Common myeloid progenitor, CD34-positive (primary cell): ENCODE measurements around the gene APP.

Experiments
- CTCF ChIA-PET: fragments of 350-600 bp; sonication (Branson Sonifier 250); formaldehyde crosslinking; loops from one replicate; lab custom pipeline; 2021; ENCODE audit warnings: antibody characterized with exemption; lab: Charles Lee
- POLR2A ChIA-PET: fragments of 350-600 bp; sonication (Branson Sonifier 250); formaldehyde crosslinking; loops from one replicate; lab custom pipeline; 2021; ENCODE audit warnings: antibody characterized with exemption; lab: Charles Lee
- DNase-seq, 3 donors: peaks; one replicate each; pipeline versions ENCODE4 v3.0.0 to v3.0.0-alpha.2; 2013
- H3K27ac ChIP-seq, 2 experiments: 1 replicate in 1 of 2; 2 replicates in 1 of 2; pipeline ENCODE4 v1.7.0; 2013; ENCODE audit warnings: inconsistent platforms in 2 of 2, low read length in 2 of 2, mild to moderate bottlenecking in 2 of 2, low read depth in 1 of 2, moderate library complexity in 1 of 2; ENCODE audit not compliant: severe bottlenecking in 2 of 2, insufficient read depth in 1 of 2, poor library complexity in 1 of 2
- H3K27me3 ChIP-seq, 5 experiments: replicated peaks in 2 of 5; 1 replicate in 3 of 5; 2 replicates in 2 of 5; pipeline versions ENCODE4 v1.6.1 to v1.7.0; 2013; ENCODE audit warnings: low read length in 4 of 5, mild to moderate bottlenecking in 2 of 5, moderate library complexity in 2 of 5, inconsistent platforms in 1 of 5; ENCODE audit not compliant: insufficient read depth in 5 of 5, control insufficient read depth in 4 of 5
- H3K36me3 ChIP-seq, 4 experiments: 1 replicate in 2 of 4; 2 replicates in 2 of 4; pipeline versions ENCODE4 v1.6.1 to v1.7.0; 2013; ENCODE audit warnings: low read length in 3 of 4, control low read depth in 1 of 4, mild to moderate bottlenecking in 1 of 4; ENCODE audit not compliant: control insufficient read depth in 4 of 4, insufficient read depth in 4 of 4
- H3K4me1 ChIP-seq, 4 experiments: 1 replicate in 3 of 4; 2 replicates in 1 of 4; pipeline versions ENCODE4 v1.6.1 to v1.7.1; 2013; ENCODE audit warnings: low read length in 3 of 4, mild to moderate bottlenecking in 3 of 4, control low read depth in 1 of 4, inconsistent platforms in 1 of 4, moderate library complexity in 1 of 4; ENCODE audit not compliant: control insufficient read depth in 4 of 4, insufficient read depth in 4 of 4; ENCODE audit errors: control extremely low read depth in 1 of 4
- H3K4me3 ChIP-seq, 7 experiments: 1 replicate in 4 of 7; 2 replicates in 3 of 7; pipeline versions ENCODE4 v1.5.1 to v1.7.0; 2013; ENCODE audit warnings: mild to moderate bottlenecking in 7 of 7, low read length in 6 of 7, moderate library complexity in 6 of 7, inconsistent platforms in 2 of 7, low read depth in 2 of 7, control low read depth in 1 of 7; ENCODE audit not compliant: insufficient read depth in 4 of 7, control insufficient read depth in 1 of 7; ENCODE audit errors: extremely low read depth in 1 of 7
- H3K9me3 ChIP-seq, 5 experiments: 1 replicate in 4 of 5; 2 replicates in 1 of 5; pipeline versions ENCODE4 v1.6.1 to v1.7.1; 2013; ENCODE audit warnings: low read length in 4 of 5, mild to moderate bottlenecking in 2 of 5, inconsistent platforms in 1 of 5, low read depth in 1 of 5, moderate library complexity in 1 of 5; ENCODE audit not compliant: control insufficient read depth in 4 of 5, insufficient read depth in 2 of 5; ENCODE audit errors: control extremely low read depth in 1 of 5
- WGBS: methylation state at CpG from one replicate; pipeline ENCODE4 v1.1.5; 2013; ENCODE audit not compliant: insufficient coverage; 5-methylcytosine and 5-hydroxymethylcytosine counted together

Gene APP

GRCh38 chr21:26106562-26106961 is 64.0 kb downstream of the APP start:
- Histone ChIP-seq H3K27ac (no peak overlapping the region), H3K4me1 (no peaks in the 10 kb centered on the region), H3K9me3 (peaks cover 0 to 3% (median 0%) of the 10 kb centered on the region in 5 experiments), H3K36me3 (peaks cover 3 to 51% (median 19%) of the 10 kb centered on the region in 4 experiments), H3K4me3 (no peak overlapping the region), H3K27me3 (no peaks in the 10 kb centered on the region)
- CTCF ChIA-PET: interaction anchor here (1.0 kb wide), 1 partner anchor 96 kb away, joined by 3 read pairs; no protein-coding TSS in a partner anchor
- POLR2A ChIA-PET: no interaction called here
- no peak for DNase-seq
- WGBS: 100% methylated on average over 6 of the region's 7 CpGs

- Histone ChIP-seq H3K27me3 (no peaks in the 10 kb centered on the region), H3K4me3 (no peak overlapping the region), H3K27ac (no peak overlapping the region), H3K4me1 (no peaks in the 10 kb centered on the region), H3K36me3 (peaks cover 3 to 48% (median 17%) of the 10 kb centered on the region in 4 experiments), H3K9me3 (peaks cover 0 to 3% (median 0%) of the 10 kb centered on the region in 5 experiments)
- ChIA-PET POLR2A (no interaction called here), CTCF (no interaction called here)
- 98% methylated on average over 4 of the region's 5 CpGs for WGBS
- no peak for DNase-seq
Measured at GRCh38 chr21:26105819-26106218, 64.8 kb downstream of the APP start.

GRCh38 chr21:26100573-26100972 is 70.0 kb downstream of the APP start:
- no peaks in the 10 kb centered on the region for H3K4me1 ChIP-seq
- peaks cover 0 to 15% (median 5%) of the 10 kb centered on the region in 4 experiments for H3K36me3 ChIP-seq
- ChIA-PET CTCF (no interaction called here), POLR2A (no interaction called here)
- no CpG with 5 or more reads among the region's 2 CpGs for WGBS
- H3K27me3 ChIP-seq: no peaks in the 10 kb centered on the region
- peaks cover 0 to 3% (median 0%) of the 10 kb centered on the region in 5 experiments for H3K9me3 ChIP-seq
- H3K27ac ChIP-seq: no peak overlapping the region
- H3K4me3 ChIP-seq: no peak overlapping the region
- DNase-seq: no peak

- no peak overlapping the region for H3K27ac ChIP-seq
- CTCF ChIA-PET: no interaction called here
Measured at GRCh38 chr21:26099610-26100219, 70.9 kb downstream of the APP start.

GRCh38 chr21:26098772-26099397 is 71.7 kb downstream of the APP start:
- ChIA-PET POLR2A (no interaction called here), CTCF (no interaction called here)
- H3K27ac ChIP-seq: no peak overlapping the region
- H3K9me3 ChIP-seq: peaks cover 0 to 2% (median 0%) of the 10 kb centered on the region in 5 experiments
- 100% methylated on average over 1 of the region's 4 CpGs for WGBS
- no peaks in the 10 kb centered on the region for H3K27me3 ChIP-seq
- no peak overlapping the region for H3K4me3 ChIP-seq
- H3K4me1 ChIP-seq: no peaks in the 10 kb centered on the region
- DNase-seq: no peak
- H3K36me3 ChIP-seq: peaks cover 0 to 13% (median 3%) of the 10 kb centered on the region in 4 experiments

More at GRCh38 chr21:26099610-26100219, 70.9 kb downstream of the APP start:
- no peaks in the 10 kb centered on the region for H3K27me3 ChIP-seq
- H3K4me3 ChIP-seq: no peak overlapping the region
- peaks cover 0 to 17% (median 5%) of the 10 kb centered on the region in 4 experiments for H3K36me3 ChIP-seq
- 100% methylated on average over 5 of the region's 7 CpGs for WGBS
- POLR2A ChIA-PET: no interaction called here
- no peak for DNase-seq
- H3K4me1 ChIP-seq: no peaks in the 10 kb centered on the region
- H3K9me3 ChIP-seq: peaks cover 0 to 3% (median 0%) of the 10 kb centered on the region in 5 experiments

- no peaks in the 10 kb centered on the region for H3K9me3 ChIP-seq
- POLR2A ChIA-PET: no interaction called here
- H3K4me3 ChIP-seq: no peak overlapping the region
- DNase-seq: no peak
- no peaks in the 10 kb centered on the region for H3K4me1 ChIP-seq
- H3K36me3 ChIP-seq: peaks cover 0 to 3% (median under 1%) of the 10 kb centered on the region in 4 experiments
- CTCF ChIA-PET: no interaction called here
- H3K27ac ChIP-seq: no peak overlapping the region
- 100% methylated on average over 4 of the region's 4 CpGs for WGBS
- no peaks in the 10 kb centered on the region for H3K27me3 ChIP-seq
Measured at GRCh38 chr21:26097475-26097874, 73.1 kb downstream of the APP start.
